GM18867 (cell line): ENCODE results near the gene CDH23.

Source experiments
- ATAC-seq: cut with Tn5 transposase; IDR thresholded peaks from one replicate; pipeline ENCODE4 v1.9.1; 2021; ENCODE audit warnings: mild to moderate bottlenecking, moderate library complexity; ENCODE audit not compliant: unreplicated experiment

Gene CDH23

GRCh38 chr10:71727738-71728737, 331.3 kb downstream of the CDH23 start:
- ATAC-seq, result peak; percentile 58

DNA sequence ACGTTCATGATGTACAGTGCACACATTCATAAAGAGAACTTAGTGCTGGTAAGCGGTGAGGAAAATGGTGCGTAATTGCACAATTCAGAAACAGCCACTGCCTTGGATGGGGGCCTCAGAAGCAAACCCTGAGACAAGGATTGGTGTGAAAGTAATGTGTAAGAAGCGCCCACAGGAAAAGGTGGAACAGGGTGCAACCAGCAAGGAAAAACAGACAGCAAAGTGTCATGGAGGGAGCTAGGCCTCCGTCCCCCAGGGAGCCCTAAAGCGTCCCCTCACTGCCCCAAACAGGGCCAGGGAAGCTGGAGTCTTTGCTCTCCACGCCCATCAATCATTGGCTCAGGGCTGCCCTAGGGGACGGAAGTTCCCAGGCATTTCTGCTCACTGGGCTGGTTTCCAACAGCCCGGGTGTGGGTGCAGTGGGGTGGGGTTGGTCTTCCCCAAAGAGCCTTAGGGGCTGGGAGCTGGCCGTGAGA, 332.5 kb downstream of the CDH23 start:
- ATAC-seq, result no peak

DNA sequence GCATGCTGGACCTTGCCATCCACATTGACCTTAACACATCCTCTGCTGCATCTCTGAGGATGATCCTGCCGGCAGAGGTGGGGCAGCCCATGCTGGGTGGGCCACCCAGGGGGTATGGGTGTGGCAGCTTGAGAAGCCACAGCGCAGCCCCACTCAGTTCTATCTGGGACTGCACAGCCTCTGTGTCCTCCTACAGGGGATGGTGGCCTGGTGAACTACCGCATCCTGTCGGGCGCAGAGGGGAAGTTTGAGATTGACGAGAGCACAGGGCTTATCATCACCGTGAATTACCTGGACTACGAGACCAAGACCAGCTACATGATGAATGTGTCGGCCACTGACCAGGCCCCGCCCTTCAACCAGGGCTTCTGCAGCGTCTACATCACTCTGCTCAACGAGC, 335.1 kb downstream of the CDH23 start:
- ATAC-seq, result no peak

- no peak for ATAC-seq
These were observed 338.1 kb downstream of the CDH23 start for GRCh38 chr10:71734797-71735196.

DNA sequence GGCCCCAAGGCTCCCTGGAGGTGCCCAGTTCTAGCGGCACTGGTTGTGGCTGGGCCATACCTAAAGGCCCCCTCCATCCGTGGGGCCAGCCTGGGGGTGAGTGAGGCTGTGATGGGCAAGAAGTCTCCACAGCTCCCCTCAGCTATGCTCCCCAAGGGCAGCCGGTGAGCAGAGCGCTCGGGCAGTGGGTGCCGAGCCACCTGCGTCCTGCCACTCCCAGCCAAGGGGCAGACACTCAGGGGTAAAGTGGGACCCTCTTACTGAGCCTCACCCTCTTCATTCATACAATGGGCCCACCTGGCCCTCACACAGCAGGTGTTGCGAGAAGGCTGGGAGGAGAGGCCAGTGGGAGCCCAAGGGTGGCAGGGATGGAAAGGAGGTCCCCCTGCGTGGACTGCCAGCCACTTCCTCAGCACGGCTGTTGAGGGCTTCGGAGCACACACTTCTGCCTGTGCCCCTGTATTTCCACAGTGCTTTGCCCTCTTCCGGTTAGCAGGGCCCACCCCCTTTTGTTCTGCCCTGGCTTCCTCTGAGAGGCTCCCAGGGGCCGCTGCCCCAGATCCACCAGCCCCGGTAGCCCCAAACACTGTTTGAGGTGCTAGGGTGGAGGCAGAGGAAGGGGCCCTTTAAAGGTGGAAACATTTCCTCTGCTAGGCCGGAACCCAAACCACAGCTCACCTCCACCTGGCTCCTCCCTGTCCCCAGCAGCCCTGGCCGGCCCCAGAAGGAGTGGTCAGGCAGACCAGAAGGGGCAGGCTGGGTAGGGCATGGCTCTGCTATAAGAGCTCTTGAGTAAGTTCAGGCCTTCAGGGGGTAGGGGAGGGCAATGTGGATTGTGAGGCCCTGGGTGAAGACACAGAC, 339.2 kb downstream of the CDH23 start:
- no peak for ATAC-seq

DNA sequence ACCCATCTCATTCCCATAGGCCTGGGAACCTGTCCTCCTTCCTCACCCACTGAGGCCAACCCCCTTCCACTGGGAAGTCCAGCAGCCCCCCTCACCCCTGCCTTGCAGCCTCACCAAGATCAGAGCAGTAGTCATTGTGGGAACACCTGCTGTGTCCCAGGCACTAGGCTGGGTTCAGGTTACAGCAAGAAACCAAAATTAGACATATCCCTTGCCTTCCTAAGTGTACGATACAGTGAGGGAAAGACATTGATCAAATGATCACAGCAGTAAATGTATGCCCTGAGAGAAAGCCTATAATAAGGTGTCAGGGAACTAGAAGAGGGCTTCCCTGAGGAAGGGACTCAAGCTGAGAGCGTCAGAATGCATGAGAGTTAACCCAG, 339.8 kb downstream of the CDH23 start:
- ATAC-seq, result no peak

DNA sequence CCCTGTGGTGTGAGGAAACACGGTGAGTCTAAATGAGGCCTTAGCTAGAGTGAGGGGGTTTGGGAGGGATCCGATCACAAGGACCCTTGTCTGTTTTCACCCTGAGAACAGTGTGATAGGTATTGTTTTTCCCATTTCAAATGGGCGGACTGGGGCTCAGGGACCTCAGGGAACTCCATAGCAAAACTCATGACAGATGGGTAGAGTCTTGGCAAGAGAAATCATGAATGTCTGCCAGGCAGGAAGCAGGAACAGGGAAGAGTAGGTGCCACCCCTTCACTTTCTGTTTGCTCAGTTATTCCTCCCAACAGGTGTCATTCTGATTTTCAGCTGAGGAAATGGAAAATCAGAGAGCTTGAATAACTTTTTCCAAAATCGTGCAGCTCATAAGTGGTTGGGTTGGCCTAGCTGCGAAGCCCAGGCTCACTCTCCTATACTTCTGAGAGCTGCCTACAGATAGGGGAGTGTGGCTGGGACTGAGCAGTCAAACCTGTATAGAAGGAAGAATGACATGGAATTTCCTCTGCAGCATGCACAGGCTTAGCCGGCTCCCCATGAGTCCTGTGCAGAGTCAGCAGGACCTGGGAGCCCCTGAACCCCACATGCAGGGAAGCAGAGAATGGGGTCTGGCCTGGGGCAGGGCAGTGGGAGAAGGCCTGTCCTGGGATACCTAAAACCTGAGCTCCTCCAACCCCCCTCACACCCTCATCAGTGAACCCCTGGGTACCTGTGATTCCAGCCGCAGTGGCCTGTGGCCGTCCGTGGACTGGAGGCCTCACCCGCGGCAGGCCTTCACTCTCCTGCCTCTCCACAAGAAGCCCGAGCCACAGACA, 340.5 kb downstream of the CDH23 start:
- ATAC-seq, result no peak

- no peak for ATAC-seq
These were observed 341.1 kb downstream of the CDH23 start for GRCh38 chr10:71737834-71738197.

DNA sequence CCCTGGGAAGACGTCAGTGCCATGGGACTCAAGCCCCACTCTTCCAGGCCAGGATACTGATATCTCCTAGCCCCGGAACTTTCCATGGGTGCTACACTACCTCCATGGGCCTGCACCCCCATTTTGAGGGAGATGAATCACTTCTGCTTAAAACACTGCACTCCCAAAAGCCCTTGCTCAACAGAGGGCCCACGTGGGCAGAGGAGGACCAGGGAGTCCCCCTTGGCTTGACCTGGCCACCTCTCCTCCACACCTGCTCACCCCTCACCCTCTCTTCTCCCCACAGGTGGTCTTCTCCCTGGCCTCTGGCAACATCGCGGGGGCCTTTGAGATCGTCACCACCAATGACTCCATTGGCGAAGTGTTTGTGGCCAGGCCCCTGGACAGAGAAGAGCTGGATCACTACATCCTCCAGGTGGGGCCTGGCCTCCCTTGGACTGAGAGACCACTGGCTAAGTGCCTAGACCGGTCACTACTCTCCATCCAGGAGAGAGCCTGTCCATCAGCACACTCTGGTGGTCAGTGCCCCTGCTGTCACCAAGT, 342.7 kb downstream of the CDH23 start:
- ATAC-seq, result no peak

GRCh38 chr10:71740069-71740653, 343.4 kb downstream of the CDH23 start:
- no peak for ATAC-seq

GRCh38 chr10:71741029-71741428, 344.3 kb downstream of the CDH23 start:
- no peak for ATAC-seq

DNA sequence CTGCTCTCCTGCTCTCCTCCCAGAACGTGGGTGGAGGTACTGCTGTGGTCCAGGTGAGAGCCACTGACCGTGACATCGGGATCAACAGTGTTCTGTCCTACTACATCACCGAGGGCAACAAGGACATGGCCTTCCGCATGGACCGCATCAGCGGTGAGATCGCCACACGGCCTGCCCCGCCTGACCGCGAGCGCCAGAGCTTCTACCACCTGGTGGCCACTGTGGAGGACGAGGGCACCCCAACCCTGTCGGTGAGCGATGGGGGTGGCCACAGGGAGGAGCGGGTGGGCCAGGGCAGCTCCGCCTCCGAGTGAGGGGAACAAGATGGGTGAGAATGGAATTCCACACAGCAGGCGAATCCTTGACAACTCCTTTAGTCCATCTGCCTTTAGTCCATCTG, 345.0 kb downstream of the CDH23 start:
- no peak for ATAC-seq

DNA sequence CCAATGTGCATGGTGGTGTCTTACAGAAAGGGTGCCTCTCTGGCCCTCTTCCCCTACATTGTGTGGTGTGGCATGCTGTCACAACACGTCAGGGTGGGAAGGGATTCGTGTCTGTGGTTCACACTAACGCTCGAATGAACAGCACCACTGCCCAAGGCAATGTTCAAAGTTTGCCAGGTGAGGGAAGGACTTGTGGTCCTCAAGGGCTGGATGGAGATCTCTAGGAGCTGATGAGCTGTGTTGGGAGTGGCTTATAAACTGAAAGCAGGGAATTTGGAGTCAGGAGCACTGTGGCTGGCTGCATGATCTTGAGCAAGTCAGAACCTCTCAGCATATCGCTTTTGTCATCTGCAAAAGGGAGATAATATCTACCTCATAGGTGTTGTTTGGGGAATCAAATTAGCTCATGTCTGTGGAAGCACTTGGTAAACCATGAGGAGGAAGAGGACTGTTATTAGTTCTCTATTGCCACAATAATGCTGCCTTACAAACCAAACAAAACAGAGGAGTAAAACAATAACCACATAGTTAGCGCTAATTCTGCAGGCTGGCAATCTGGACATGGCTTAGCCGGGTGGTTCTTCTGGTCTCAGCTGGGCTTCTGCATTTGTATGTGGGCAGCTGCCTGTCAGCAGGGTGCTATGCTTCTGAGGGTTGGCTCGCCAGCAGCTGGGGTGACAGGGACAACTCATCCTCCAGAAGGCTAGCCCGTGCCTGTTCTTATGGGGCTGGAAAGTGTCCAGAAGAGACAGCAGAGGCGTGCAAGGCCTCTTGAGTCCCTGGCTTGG, 345.8 kb downstream of the CDH23 start:
- ATAC-seq, result no peak

GRCh38 chr10:71743089-71743838, 346.5 kb downstream of the CDH23 start:
- no peak for ATAC-seq

DNA sequence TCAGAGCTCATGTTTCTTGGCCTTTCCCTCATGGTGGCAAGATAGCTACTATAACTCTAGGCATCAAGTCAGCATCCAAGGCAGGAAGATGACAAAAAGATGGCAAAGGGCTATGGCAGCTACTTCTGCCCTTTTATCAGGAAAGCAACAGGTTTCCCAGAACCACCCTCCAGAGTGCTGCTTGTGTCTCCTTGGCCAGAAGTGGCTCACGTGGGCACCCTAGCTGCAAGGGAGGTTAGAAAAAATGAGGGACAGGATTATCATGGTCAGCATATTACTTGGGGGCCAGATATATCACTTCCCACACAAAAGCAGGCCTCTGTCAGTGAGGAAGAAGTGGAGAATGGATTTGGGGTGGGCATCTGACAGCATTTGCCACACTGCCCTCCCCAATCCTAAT, 347.1 kb downstream of the CDH23 start:
- ATAC-seq, result no peak

DNA sequence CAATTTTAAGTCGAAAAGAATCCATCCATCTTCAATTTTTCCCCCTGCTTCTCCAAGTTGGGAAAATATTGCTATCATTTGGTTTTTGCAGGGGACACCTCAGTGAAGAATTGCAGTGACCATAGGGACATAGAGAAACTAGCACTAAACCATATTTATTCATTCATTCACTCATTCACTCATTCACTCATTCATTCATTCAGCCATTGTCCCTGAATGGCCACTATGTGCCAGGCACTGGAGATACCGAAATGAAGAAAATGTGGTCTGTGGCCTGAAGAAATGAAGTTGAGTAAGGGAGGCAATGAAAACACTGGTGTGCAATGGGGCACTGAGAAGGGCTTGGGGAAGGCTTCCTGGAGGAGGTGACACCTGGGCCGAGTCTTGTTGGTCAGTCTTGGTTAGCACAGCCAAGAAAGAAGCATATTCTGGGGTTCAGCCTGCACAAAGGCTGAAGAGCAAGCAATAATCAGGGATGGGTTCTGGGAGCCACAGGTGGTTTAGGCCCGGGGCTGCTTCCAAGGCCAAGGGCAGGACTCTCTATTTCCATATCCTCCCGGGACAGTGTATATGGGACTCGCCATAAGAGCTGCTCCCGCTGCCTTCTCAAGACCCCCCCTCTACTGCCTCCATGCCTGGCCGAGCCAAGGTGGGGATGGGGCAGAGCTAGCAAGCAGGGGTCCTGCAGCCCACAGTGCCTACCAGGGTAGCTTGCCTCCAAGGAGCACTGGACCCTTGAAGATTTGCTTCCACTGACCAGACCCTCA, 348.4 kb downstream of the CDH23 start:
- ATAC-seq, result no peak

GRCh38 chr10:71745664-71746250, 349.0 kb downstream of the CDH23 start:
- ATAC-seq, result no peak
